Thoracic aorta (tissue), 2 donors: ENCODE results near the gene PLXDC2. TPM values are rescaled to one million over a fixed set of nuclear protein-coding genes. Genes with fewer than 3 reads are reported as not detected.

ENCODE experiments used
- ATAC-seq: fragments of 150-250 bp; one replicate; pipeline ENCODE4 v1.8.0; 2017; ENCODE audit warnings: low read depth; ENCODE audit not compliant: insufficient number of reproducible peaks, low FRiP score
- DNase-seq: peaks from one replicate; pipeline ENCODE4 v3.0.0-alpha.2; 2020; ENCODE audit warnings: low spot score
- H3K27ac ChIP-seq, 2 donors: fragments of 200-600 bp; sonication (generic); 1 replicate in 1 of 2; 2 replicates in 1 of 2; pipeline ENCODE4 v1.5.1; 2016; ENCODE audit warnings: mild to moderate bottlenecking in 2 of 2, moderate library complexity in 2 of 2
- H3K27me3 ChIP-seq: fragments of 200-600 bp; sonication (generic); replicated peaks from 2 replicates; pipeline ENCODE4 v1.6.0; 2016; ENCODE audit warnings: mild to moderate bottlenecking; ENCODE audit not compliant: insufficient read depth
- H3K36me3 ChIP-seq: fragments of 200-600 bp; sonication (generic); one replicate; pipeline ENCODE4 v1.5.1; 2016
- H3K4me1 ChIP-seq, 2 donors: fragments of 200-600 bp; sonication (generic); 1 replicate in 1 of 2; 2 replicates in 1 of 2; pipeline versions ENCODE4 v1.5.1 to v1.6.0; 2016; ENCODE audit warnings: low read depth in 2 of 2, mild to moderate bottlenecking in 1 of 2; ENCODE audit not compliant: control insufficient read depth in 1 of 2
- H3K4me3 ChIP-seq: fragments of 200-600 bp; sonication (generic); 2 replicates; pipeline ENCODE4 v1.5.1; 2016; ENCODE audit warnings: mild to moderate bottlenecking
- H3K9me3 ChIP-seq: fragments of 200-600 bp; sonication (generic); 2 replicates; pipeline ENCODE4 v1.5.1; 2016
- total RNA-seq, 2 donors: library from RNA; depleted of rRNA; stranded (reverse); fragments of >200 nt; gene quantifications; one replicate each; pipeline versions ENCODE4 v1.1.0 to v1.2.3, GENCODE V29; 2016
- TF ChIP-seq, protein P1 (sequence below): fragments of 200-600 bp; sonication (generic); IDR thresholded peaks from one replicate; pipeline ENCODE4 v1.5.1; 2019; ENCODE audit warnings: antibody characterized with exemption

PLXDC2 gene
- total RNA-seq, 2 donors from 2014 or later: 105 to 155 TPM

DNA sequence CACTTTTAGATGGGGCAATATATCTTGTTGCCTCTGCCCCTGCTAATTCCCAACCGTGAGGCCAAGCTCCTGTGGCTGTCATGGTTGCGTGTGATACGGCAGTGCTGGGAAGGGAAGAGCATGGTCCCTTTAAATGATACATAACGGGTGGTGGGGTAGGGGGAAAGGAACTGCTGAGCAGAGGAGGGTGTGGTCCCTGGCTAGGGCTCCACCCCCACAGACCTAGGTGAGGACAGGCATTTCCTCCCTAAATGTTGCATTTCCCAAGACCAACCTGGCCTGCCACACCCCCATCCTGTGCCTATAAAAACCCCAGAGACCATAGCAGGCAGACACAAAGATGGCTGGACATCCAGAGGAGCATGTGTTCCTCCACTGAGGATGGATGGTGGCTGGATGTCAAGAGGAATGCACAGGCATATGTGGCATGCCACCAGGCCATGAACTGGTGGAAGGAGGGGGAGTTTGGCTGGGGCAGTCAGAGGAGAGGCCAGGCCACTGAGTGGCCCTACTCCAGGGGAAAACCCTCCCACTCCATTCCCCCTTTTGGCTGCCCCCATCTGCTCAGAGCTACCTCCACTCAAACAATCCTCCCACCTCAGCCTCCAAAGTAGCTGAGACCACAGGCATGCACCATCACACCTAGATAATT lies 104.0 kb downstream of the PLXDC2 start:
- no peaks in the 10 kb centered on the region for H3K36me3 ChIP-seq
- ATAC-seq (no peak), DNase-seq (no peak)
- peaks cover 46 to 86% of the 10 kb centered on the region in 2 donors for H3K4me1 ChIP-seq
- H3K27me3 ChIP-seq: no peaks in the 10 kb centered on the region
- no peaks in the 10 kb centered on the region for H3K9me3 ChIP-seq
- H3K27ac ChIP-seq: peak overlapping the region; percentile 27 to 81
- H3K4me3 ChIP-seq: no peak overlapping the region
- TF ChIP-seq, protein P1, sequence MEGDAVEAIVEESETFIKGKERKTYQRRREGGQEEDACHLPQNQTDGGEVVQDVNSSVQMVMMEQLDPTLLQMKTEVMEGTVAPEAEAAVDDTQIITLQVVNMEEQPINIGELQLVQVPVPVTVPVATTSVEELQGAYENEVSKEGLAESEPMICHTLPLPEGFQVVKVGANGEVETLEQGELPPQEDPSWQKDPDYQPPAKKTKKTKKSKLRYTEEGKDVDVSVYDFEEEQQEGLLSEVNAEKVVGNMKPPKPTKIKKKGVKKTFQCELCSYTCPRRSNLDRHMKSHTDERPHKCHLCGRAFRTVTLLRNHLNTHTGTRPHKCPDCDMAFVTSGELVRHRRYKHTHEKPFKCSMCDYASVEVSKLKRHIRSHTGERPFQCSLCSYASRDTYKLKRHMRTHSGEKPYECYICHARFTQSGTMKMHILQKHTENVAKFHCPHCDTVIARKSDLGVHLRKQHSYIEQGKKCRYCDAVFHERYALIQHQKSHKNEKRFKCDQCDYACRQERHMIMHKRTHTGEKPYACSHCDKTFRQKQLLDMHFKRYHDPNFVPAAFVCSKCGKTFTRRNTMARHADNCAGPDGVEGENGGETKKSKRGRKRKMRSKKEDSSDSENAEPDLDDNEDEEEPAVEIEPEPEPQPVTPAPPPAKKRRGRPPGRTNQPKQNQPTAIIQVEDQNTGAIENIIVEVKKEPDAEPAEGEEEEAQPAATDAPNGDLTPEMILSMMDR: no peak

DNA sequence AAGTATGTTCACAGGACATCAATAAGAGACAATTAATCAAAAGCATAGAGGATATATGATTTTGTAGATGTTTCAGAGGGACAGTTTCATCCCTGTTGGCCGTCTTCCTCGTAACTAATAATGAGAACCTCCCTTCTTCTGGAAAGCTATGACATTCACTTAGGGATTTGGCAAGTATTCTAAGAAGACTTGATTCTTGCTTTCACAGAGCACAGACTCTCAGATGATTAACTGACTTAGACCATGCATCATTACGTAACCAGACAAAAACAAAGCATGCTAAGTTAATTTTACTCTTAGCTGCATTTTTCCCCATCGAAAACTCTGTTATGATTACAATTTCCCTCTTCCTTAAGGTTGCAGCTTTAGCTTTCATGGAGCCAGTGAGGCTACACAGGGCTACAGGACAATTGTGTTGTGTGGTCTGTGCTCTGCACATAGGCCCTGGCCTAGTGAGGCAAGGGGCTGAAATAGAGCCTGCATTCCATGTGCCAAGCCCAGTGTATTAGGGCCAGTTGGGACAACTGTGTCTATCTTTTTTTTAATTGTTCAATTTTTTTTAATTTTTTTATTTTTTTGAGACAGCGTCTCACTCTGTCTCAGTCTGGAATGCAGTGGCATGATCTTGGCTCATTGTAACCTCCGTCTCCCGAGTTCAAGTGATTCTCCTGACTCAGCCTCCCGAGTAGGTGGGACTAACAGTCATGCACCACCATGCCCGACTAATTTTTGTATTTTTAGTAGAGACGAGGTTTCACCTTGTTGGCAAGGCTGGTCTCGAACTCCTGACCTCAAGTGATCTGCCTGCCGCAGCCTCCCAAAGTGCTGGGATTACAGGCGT lies 105.3 kb downstream of the PLXDC2 start:
- peak overlapping the region; percentile 29 for H3K4me3 ChIP-seq
- DNase-seq (no peak), ATAC-seq (no peak)
- TF ChIP-seq, protein P1: no peak
- H3K9me3 ChIP-seq: no peaks in the 10 kb centered on the region
- H3K27me3 ChIP-seq: no peaks in the 10 kb centered on the region
- peak overlapping the region; percentile 81 to 96 for H3K27ac ChIP-seq
- H3K36me3 ChIP-seq: no peaks in the 10 kb centered on the region
- H3K4me1 ChIP-seq: peaks cover 48 to 89% of the 10 kb centered on the region in 2 donors

DNA sequence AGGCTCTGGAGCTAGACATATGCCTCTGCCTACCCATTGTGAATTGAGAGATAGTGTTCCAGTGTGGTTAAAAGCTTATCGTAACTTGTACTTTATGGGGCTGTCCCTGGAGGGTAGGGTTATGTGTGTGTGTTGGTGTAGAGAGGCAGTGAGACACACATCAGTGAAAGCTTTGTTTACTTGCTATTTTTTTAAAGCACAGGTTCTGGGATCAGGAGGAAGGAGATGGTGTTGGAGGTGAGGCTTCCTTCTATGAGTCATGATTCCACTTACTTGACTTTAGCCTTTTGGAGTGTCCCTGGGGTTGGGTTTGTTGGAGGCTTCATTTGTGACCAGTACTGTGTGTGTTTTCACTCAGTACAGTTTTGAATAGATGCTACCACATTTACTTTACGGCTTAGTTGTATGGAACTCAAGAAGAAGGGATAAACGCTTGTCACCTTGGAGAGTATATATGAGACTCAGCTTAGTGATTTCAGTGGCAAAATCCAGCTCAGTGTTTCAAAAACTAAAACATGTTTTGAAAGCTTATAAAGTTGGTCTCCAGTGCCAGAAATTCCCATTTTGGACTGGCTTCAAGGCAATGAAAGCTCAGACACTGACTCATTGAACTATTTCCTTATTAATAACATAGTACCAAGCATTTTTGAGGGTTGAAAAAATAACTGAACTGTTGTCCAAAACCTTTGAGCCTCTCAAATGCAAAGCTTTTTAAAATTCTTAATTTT lies 106.2 kb downstream of the PLXDC2 start:
- ATAC-seq (peak; percentile 77), DNase-seq (no peak)
- Histone ChIP-seq H3K4me1 (peaks cover 48 to 81% of the 10 kb centered on the region in 2 donors), H3K27me3 (no peaks in the 10 kb centered on the region), H3K9me3 (no peaks in the 10 kb centered on the region), H3K36me3 (no peaks in the 10 kb centered on the region), H3K4me3 (peak overlapping the region; percentile 29), H3K27ac (peak overlapping the region; percentile 81 to 96)
- TF ChIP-seq, protein P1: no peak

DNA sequence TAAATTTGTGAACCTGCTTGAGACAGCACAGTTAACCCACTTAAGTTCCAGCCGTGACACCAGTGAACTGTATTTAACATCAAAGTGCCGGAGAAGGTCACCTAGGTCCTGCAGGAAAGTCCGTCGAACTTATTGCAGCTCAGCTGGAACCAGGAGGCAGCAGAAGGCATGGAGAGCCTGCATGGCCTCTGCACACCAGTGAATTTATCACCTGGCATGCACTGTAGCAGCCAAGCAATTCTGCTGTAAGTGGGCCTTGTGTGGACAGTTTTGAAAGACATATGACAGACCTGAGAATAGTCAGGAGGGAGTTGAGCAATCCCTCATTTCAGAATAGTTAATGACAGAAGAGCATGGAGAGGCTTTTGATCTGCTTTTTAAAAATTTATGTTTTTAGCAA lies 108.8 kb downstream of the PLXDC2 start:
- Histone ChIP-seq H3K4me3 (no peak overlapping the region), H3K27me3 (no peaks in the 10 kb centered on the region), H3K4me1 (peaks cover 39 to 72% of the 10 kb centered on the region in 2 donors), H3K9me3 (no peaks in the 10 kb centered on the region), H3K27ac (peak overlapping the region; percentile 68 to 81), H3K36me3 (no peaks in the 10 kb centered on the region)
- DNase-seq: no peak
- no peak for ATAC-seq
- TF ChIP-seq, protein P1: no peak

DNA sequence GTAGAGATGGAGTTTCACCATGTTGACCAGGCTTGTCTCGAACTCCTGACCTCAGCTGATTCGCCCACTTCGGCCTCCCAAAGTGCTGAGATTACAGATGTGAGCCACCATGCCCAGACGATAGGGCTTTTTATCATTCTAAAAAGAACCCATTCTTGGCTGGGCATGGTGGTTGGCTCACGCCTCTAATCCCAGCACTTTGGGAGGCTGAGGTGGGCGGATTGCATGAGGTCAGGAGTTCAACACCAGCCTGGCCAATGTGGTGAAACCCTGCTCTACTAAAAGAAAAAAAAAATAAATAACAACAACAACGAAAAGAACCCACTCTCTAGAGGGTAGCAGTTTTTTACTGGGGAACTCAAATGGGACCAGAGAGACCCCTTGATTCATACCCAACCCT lies 112.7 kb downstream of the PLXDC2 start:
- Histone ChIP-seq H3K27me3 (no peaks in the 10 kb centered on the region), H3K9me3 (no peaks in the 10 kb centered on the region), H3K4me1 (peaks cover 46 to 71% of the 10 kb centered on the region in 2 donors), H3K4me3 (peak overlapping the region; percentile 6), H3K36me3 (no peaks in the 10 kb centered on the region), H3K27ac (peak overlapping the region; percentile 57 to 76)
- TF ChIP-seq, protein P1: no peak
- DNase-seq (no peak), ATAC-seq (no peak)
